Endothelial cell of umbilical vein (primary cell): ENCODE measurements around the gene SLC44A2. TPM values are rescaled to one million over a fixed set of nuclear protein-coding genes. Genes with fewer than 3 reads are reported as not detected.

Source experiments
- BruUV-seq: library from RNA; stranded (reverse); fragments of 400-500 nt; replicated peaks from 2 replicates; lab custom pipeline; 2021; lab: Mats Ljungman, UMichigan
- CTCF ChIA-PET: fragments of 300-600, 350-600 bp; sonication (Branson Sonifier 250); formaldehyde crosslinking; loops from one replicate; lab custom pipeline; 2021; ENCODE audit warnings: antibody characterized with exemption, inconsistent platforms; lab: Charles Lee
- POLR2A ChIA-PET: fragments of 300-600, 350-600 bp; sonication (Branson Sonifier 250); formaldehyde crosslinking; loops from one replicate; lab custom pipeline; 2021; ENCODE audit warnings: antibody characterized with exemption, inconsistent platforms; lab: Charles Lee
- DNase-seq: peaks from one replicate; pipeline ENCODE4 v3.0.0-alpha.2; 2011; ENCODE audit warnings: low read depth, low spot score
- FAIRE-seq: peaks from 2 replicates; lab custom pipeline; 2011; peaks lifted over from hg19 to GRCh38; lab: Jason Lieb, UNC
- H2AFZ ChIP-seq: 2 replicates; pipeline ENCODE4 v1.6.0; 2012; ENCODE audit warnings: low read depth, low read length, control low read depth, inconsistent platforms
- H3K27ac ChIP-seq: 2 replicates; pipeline ENCODE4 v1.5.1; 2011; ENCODE audit warnings: low read depth, mild to moderate bottlenecking, control low read depth, low read length, moderate library complexity; ENCODE audit not compliant: insufficient read depth
- H3K27me3 ChIP-seq, 2 experiments: 2 replicates each; pipeline versions ENCODE4 v1.6.0 to v1.6.1; 2011; ENCODE audit warnings: low read length in 2 of 2, mixed read lengths in 1 of 2; ENCODE audit not compliant: control insufficient read depth in 2 of 2, insufficient read depth in 2 of 2
- H3K36me3 ChIP-seq, 2 experiments: 2 replicates in 1 of 2; 3 replicates in 1 of 2; pipeline ENCODE4 v1.5.1; 2011; ENCODE audit warnings: low read length in 2 of 2, mild to moderate bottlenecking in 1 of 2, moderate library complexity in 1 of 2; ENCODE audit not compliant: control insufficient read depth in 2 of 2, insufficient read depth in 2 of 2; ENCODE audit errors: extremely low read depth in 1 of 2
- H3K4me1 ChIP-seq: 3 replicates; pipeline ENCODE4 v1.5.1; 2011; ENCODE audit warnings: mild to moderate bottlenecking, low read length; ENCODE audit not compliant: control insufficient read depth, insufficient read depth; ENCODE audit errors: extremely low read depth
- H3K4me2 ChIP-seq: 2 replicates; pipeline ENCODE4 v1.6.1; 2011; ENCODE audit warnings: low read length, control low read depth, mixed read lengths; ENCODE audit not compliant: insufficient read depth
- H3K4me3 ChIP-seq, 3 experiments: fragments of 200-600 bp in 1 of 3; sonication (generic), shearing (Covaris generic) in 1 of 3; replicated peaks in 1 of 3; 2 replicates each; pipeline ENCODE4 v1.5.1; 2011 to 2016; ENCODE audit warnings: control low read depth in 3 of 3, low read length in 3 of 3, mild to moderate bottlenecking in 2 of 3, inconsistent platforms in 1 of 3, low read depth in 1 of 3, moderate library complexity in 1 of 3; ENCODE audit not compliant: insufficient read depth in 1 of 3
- H3K79me2 ChIP-seq: 2 replicates; pipeline ENCODE4 v1.6.0; 2012; ENCODE audit warnings: low read length, inconsistent platforms; ENCODE audit not compliant: control insufficient read depth, insufficient read depth
- H3K9ac ChIP-seq: replicated peaks from 2 replicates; pipeline ENCODE3; 2011; ENCODE audit warnings: low read length, control low read depth; ENCODE audit not compliant: insufficient read depth; ENCODE audit errors: extremely low read depth
- H3K9me1 ChIP-seq: replicated peaks from 3 replicates; pipeline ENCODE4 v1.6.0; 2011; ENCODE audit warnings: mild to moderate bottlenecking, low read length; ENCODE audit not compliant: control insufficient read depth, insufficient read depth; ENCODE audit errors: extremely low read depth
- H3K9me3 ChIP-seq: replicated peaks from 2 replicates; pipeline ENCODE4 v1.5.1; 2012; ENCODE audit warnings: low read length, inconsistent platforms; ENCODE audit not compliant: control insufficient read depth, insufficient read depth
- H4K20me1 ChIP-seq: replicated peaks from 2 replicates; pipeline ENCODE3; 2011; ENCODE audit warnings: mild to moderate bottlenecking, low read length; ENCODE audit not compliant: control insufficient read depth, insufficient read depth; ENCODE audit errors: extremely low read depth
- GATA2 ChIP-seq: IDR thresholded peaks from 2 replicates; pipeline ENCODE4 v1.7.0; 2011; ENCODE audit warnings: low read depth, mild to moderate bottlenecking, moderate library complexity, mixed read lengths, low read length; ENCODE audit not compliant: insufficient read length, insufficient read depth
- JUN ChIP-seq: IDR thresholded peaks from 2 replicates; pipeline ENCODE4 v1.6.1; 2011; ENCODE audit warnings: borderline replicate concordance, low read depth; ENCODE audit not compliant: insufficient read length, insufficient read depth
- POLR2A ChIP-seq: IDR thresholded peaks from 2 replicates; pipeline ENCODE4 v1.6.1; 2012; ENCODE audit warnings: low read depth, mild to moderate bottlenecking, control low read depth, low read length
- dilution Hi-C: fragments of 300-500 bp; cut with MboI; formaldehyde crosslinking; loops from one replicate; pipeline ENCODE4 v1.15.0; 2019; ENCODE audit warnings: low sequenced_read_pairs; ENCODE audit not compliant: extremely low pct_ligation_motif_present
- intact Hi-C: fragments of 100-400 bp; cut with micrococcal nuclease; formaldehyde crosslinking; loops from one replicate; pipeline ENCODE4 v1.10.0; 2022
- polyA plus RNA-seq, 4 experiments: library from polyadenylated mRNA; depleted of rRNA in 3 of 4; stranded (reverse) in 3 of 4; unstranded in 1 of 4; fragments of >200 nt; gene quantifications; 2 replicates each; pipeline versions ENCODE4 v1.2.1 to v1.2.3, GENCODE V29; 2011 to 2012; ENCODE audit warnings: missing spikeins in 1 of 4
- total RNA-seq: library from RNA; stranded (reverse); gene quantifications from 2 replicates; pipeline ENCODE4 v1.2.3, GENCODE V29; 2021
- TF ChIP-seq, protein P1 (sequence below), 2 donors: IDR thresholded peaks; 1 replicate in 1 of 2; 2 replicates in 1 of 2; pipeline ENCODE4 v1.5.1; 2011; ENCODE audit warnings: low read length in 2 of 2, mild to moderate bottlenecking in 2 of 2, moderate library complexity in 2 of 2, control low read depth in 1 of 2, inconsistent platforms in 1 of 2, low read depth in 1 of 2; ENCODE audit not compliant: insufficient read depth in 1 of 2; ENCODE audit errors: extremely low read depth in 1 of 2

The SLC44A2 gene
- total and polyA plus RNA-seq, 2 donors (not counting 3 experiments of a cell fraction or from before 2014, with no cell fraction given), result 97.7 to 130 TPM

DNA sequence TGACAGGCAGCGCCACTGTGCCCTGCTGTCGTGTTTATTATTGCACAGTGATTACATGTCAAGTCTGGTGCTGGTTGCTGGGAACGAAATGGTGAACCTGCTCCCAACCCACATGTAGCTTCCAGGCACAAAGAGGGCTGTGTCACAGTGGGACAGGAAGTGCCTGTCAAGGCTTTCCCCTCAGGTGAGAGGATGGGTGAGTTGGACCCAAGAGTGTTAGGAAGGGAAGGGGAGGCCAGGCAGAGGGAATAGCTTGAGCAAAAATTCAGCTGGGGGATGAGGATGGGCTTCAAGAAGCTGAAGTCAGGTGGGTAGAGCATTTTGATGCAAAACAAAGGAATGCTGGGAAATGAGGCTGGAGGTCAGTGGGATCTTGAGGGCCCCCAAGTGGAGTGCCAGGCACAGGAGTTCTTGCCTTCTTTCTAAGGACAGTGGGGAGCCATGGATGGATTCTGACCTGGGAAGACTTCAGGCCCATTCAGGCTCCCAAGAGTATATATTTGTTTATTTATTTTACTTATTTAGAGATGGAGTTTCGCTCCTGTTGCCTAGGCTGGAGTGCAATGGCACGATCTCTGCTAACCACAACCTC is 67.4 kb downstream of the SLC44A2 start:
- ChIA-PET CTCF (interaction anchor here (1.7 kb wide), 1 partner anchor 112 kb away, joined by 6 read pairs; no protein-coding TSS in a partner anchor), POLR2A (no interaction called here)
- no peak overlapping the region for H2AFZ ChIP-seq
- no peak overlapping the region for H3K4me2 ChIP-seq
- dilution Hi-C loops (no loop called here), intact Hi-C loops (loop anchor here (10.0 kb wide), 1 partner anchor 218 kb away; no protein-coding TSS in a partner anchor)
- DNase-seq, result no peak
- H3K9ac ChIP-seq, result no peak overlapping the region
- H4K20me1 ChIP-seq, result no peaks in the 10 kb centered on the region
- H3K79me2 ChIP-seq, result no peaks in the 10 kb centered on the region
- no peaks in the 10 kb centered on the region for H3K9me3 ChIP-seq
- H3K9me1 ChIP-seq, result no peaks in the 10 kb centered on the region
- no peak for FAIRE-seq
- H3K4me3 ChIP-seq, result no peak overlapping the region
- no peaks in the 10 kb centered on the region for H3K27me3 ChIP-seq
- BruUV-seq, result no TSS peak
- peak; percentile 29 for TF ChIP-seq POLR2A
- TF ChIP-seq GATA2, result no peak
- TF ChIP-seq, protein P1, sequence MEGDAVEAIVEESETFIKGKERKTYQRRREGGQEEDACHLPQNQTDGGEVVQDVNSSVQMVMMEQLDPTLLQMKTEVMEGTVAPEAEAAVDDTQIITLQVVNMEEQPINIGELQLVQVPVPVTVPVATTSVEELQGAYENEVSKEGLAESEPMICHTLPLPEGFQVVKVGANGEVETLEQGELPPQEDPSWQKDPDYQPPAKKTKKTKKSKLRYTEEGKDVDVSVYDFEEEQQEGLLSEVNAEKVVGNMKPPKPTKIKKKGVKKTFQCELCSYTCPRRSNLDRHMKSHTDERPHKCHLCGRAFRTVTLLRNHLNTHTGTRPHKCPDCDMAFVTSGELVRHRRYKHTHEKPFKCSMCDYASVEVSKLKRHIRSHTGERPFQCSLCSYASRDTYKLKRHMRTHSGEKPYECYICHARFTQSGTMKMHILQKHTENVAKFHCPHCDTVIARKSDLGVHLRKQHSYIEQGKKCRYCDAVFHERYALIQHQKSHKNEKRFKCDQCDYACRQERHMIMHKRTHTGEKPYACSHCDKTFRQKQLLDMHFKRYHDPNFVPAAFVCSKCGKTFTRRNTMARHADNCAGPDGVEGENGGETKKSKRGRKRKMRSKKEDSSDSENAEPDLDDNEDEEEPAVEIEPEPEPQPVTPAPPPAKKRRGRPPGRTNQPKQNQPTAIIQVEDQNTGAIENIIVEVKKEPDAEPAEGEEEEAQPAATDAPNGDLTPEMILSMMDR (IDR thresholded peaks at IDR 0.05; ENCODE audit: extremely low read depth in 1 of 2, insufficient read depth in 1 of 2, low read depth in 1 of 2, low read length in 2 of 2), result no peak
- TF ChIP-seq JUN, result no peak
- no peak overlapping the region for H3K27ac ChIP-seq
- peaks cover 9 to 36% of the 10 kb centered on the region in 2 experiments for H3K36me3 ChIP-seq
- peaks cover 7% of the 10 kb centered on the region for H3K4me1 ChIP-seq

Other genes with a start within 250 kb of the SLC44A2 start
- 138 and 142 TPM in 2 replicates for gene TYK2, start 245.0 kb upstream of the SLC44A2 start, total RNA-seq
- 92.9 and 93.7 TPM in 2 replicates for gene TYK2, start 245.0 kb upstream of the SLC44A2 start, polyA plus RNA-seq
- 275 and 300 TPM in 2 replicates for gene CDC37, start 222.0 kb upstream of the SLC44A2 start, total RNA-seq
- gene CDC37, start 222.0 kb upstream of the SLC44A2 start, polyA plus RNA-seq, result 366 and 372 TPM in 2 replicates
- gene PDE4A, start 205.0 kb upstream of the SLC44A2 start, total RNA-seq, result 9.9 and 10.0 TPM in 2 replicates
- gene PDE4A, start 205.0 kb upstream of the SLC44A2 start, polyA plus RNA-seq, result 3.7 and 3.8 TPM in 2 replicates
- gene KEAP1, start 122.2 kb upstream of the SLC44A2 start, total RNA-seq, result 78.2 and 81.4 TPM in 2 replicates
- gene KEAP1, start 122.2 kb upstream of the SLC44A2 start, polyA plus RNA-seq, result 91.1 and 107 TPM in 2 replicates
- gene S1PR5, start 108.1 kb upstream of the SLC44A2 start, total RNA-seq, result not detected in 2 replicates
- not detected in 2 replicates for gene S1PR5, start 108.1 kb upstream of the SLC44A2 start, polyA plus RNA-seq
- 19.8 and 21.8 TPM in 2 replicates for gene ATG4D, start 81.6 kb upstream of the SLC44A2 start, total RNA-seq
- 24.9 and 29.6 TPM in 2 replicates for gene ATG4D, start 81.6 kb upstream of the SLC44A2 start, polyA plus RNA-seq
- 23.1 and 25.7 TPM in 2 replicates for gene KRI1, start 59.5 kb upstream of the SLC44A2 start, total RNA-seq
- gene KRI1, start 59.5 kb upstream of the SLC44A2 start, polyA plus RNA-seq, result 5.9 and 6.7 TPM in 2 replicates
- 5.0 and 5.9 TPM in 2 replicates for gene CDKN2D, start 56.6 kb upstream of the SLC44A2 start, total RNA-seq
- 9.2 and 9.8 TPM in 2 replicates for gene CDKN2D, start 56.6 kb upstream of the SLC44A2 start, polyA plus RNA-seq
- gene AP1M2, start 38.2 kb upstream of the SLC44A2 start, total RNA-seq, result not detected in 2 replicates
- gene AP1M2, start 38.2 kb upstream of the SLC44A2 start, polyA plus RNA-seq, result 0.19 TPM in 1 of 2 replicates, not detected in the other
- gene ILF3, start 28.8 kb downstream of the SLC44A2 start, total RNA-seq, result 425 and 459 TPM in 2 replicates
- 186 and 187 TPM in 2 replicates for gene ILF3, start 28.8 kb downstream of the SLC44A2 start, polyA plus RNA-seq
- 38.2 and 41.7 TPM in 2 replicates for gene QTRT1, start 75.9 kb downstream of the SLC44A2 start, total RNA-seq
- 61.0 and 64.9 TPM in 2 replicates for gene QTRT1, start 75.9 kb downstream of the SLC44A2 start, polyA plus RNA-seq
- 164 and 175 TPM in 2 replicates for gene DNM2, start 92.5 kb downstream of the SLC44A2 start, total RNA-seq
- gene DNM2, start 92.5 kb downstream of the SLC44A2 start, polyA plus RNA-seq, result 81.8 and 89.9 TPM in 2 replicates
- 31.2 and 33.9 TPM in 2 replicates for gene TMED1, start 210.7 kb downstream of the SLC44A2 start, total RNA-seq
- gene TMED1, start 210.7 kb downstream of the SLC44A2 start, polyA plus RNA-seq, result 60.4 and 63.6 TPM in 2 replicates
- gene C19orf38, start 222.9 kb downstream of the SLC44A2 start, total RNA-seq, result not detected in 2 replicates
- gene C19orf38, start 222.9 kb downstream of the SLC44A2 start, polyA plus RNA-seq, result not detected in 2 replicates
- gene CARM1, start 246.0 kb downstream of the SLC44A2 start, total RNA-seq, result 70.8 and 72.2 TPM in 2 replicates
- gene CARM1, start 246.0 kb downstream of the SLC44A2 start, polyA plus RNA-seq, result 65.6 and 73.7 TPM in 2 replicates